Epithelial cell of proximal tubule (primary cell): Measurements from ENCODE around the gene PATJ. TPM values are rescaled to one million over a fixed set of nuclear protein-coding genes. Genes with fewer than 3 reads are reported as not detected.
"Not testable (repeated sequence)": the region's sequence is repeated elsewhere in the genome, so short reads cannot be mapped to it uniquely, and the experiment has no call there.

ENCODE experiments used
- DNase-seq: peaks from one replicate; pipeline ENCODE4 v3.0.0-alpha.2; 2011; ENCODE audit warnings: low read depth
- H3K4me3 ChIP-seq: 2 replicates; pipeline ENCODE4 v1.5.1; 2011; ENCODE audit warnings: low read depth, mild to moderate bottlenecking, low read length
- total RNA-seq: library from RNA; depleted of rRNA; stranded (reverse); fragments of >200 nt; gene quantifications from 2 replicates; pipeline ENCODE4 v1.2.3, GENCODE V29; 2015
- TF ChIP-seq, protein P1 (sequence below): conservative IDR thresholded peaks from 2 replicates; pipeline ENCODE4 v1.5.1; 2012; ENCODE audit warnings: low read depth, mild to moderate bottlenecking, low read length

PATJ gene
- total RNA-seq, 1 donor from 2014 or later, result 42.1 TPM

DNA sequence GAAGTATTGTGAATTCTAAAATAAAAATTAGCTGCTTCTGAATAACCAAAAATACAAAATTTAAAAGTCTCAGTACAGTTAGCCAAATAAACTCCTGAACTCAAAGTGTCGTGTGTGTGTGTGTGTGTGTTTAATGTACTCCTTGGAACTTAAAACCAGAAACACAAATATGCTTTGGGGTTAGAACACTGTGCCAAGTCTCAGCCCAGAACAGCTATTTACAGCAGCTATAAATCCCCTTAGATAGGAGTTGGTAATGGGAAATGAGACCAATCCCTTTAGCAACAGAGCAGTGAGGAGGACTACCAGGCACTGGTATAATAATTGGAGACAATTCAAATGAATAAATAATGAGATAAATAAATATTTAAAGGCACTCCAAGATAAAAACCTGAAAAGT is 83.1 kb downstream of the PATJ start:
- no peak for DNase-seq
- no peak overlapping the region for H3K4me3 ChIP-seq
- TF ChIP-seq, protein P1, sequence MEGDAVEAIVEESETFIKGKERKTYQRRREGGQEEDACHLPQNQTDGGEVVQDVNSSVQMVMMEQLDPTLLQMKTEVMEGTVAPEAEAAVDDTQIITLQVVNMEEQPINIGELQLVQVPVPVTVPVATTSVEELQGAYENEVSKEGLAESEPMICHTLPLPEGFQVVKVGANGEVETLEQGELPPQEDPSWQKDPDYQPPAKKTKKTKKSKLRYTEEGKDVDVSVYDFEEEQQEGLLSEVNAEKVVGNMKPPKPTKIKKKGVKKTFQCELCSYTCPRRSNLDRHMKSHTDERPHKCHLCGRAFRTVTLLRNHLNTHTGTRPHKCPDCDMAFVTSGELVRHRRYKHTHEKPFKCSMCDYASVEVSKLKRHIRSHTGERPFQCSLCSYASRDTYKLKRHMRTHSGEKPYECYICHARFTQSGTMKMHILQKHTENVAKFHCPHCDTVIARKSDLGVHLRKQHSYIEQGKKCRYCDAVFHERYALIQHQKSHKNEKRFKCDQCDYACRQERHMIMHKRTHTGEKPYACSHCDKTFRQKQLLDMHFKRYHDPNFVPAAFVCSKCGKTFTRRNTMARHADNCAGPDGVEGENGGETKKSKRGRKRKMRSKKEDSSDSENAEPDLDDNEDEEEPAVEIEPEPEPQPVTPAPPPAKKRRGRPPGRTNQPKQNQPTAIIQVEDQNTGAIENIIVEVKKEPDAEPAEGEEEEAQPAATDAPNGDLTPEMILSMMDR, result no peak

DNA sequence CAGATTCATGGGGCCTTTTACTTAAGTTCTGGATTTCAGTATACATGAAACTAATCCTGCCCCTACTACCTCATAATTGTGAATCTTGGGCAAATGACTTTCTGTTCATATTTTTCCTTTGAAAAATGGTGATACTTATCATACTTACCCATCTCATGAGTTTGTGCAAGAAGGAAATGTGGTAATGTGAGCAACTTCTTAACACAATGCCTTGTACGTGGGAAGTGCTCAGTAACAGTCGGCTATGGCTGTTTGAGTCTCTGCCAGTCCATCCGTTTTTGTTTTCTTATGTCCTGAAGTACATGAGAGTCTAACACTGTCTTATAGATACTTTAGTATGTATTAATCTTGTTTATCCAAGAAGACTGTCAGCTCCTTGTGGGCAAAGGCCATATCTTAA is 86.5 kb downstream of the PATJ start:
- H3K4me3 ChIP-seq, result no peak overlapping the region
- TF ChIP-seq, protein P1, result no peak
- DNase-seq, result no peak

DNA sequence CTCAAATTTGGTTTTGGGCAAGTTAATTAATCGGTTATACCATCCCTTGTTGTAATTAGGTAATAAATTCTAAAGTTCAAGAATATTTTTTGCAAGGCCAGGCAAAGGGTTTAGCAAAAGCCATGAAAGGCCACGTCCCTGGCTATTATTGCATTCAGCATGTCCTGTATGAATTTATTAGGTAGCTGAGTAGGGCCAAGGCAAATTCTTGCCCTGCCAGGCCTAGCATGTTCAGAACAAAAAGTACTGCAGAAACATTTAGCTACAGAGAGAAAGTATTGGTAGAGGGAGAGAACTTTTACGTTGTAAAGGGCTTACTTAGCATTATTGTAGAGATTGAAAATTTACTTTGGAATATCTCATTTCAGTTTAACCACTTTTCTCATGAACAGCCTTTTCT is 94.4 kb downstream of the PATJ start:
- TF ChIP-seq, protein P1, result no peak
- DNase-seq, result no peak

DNA sequence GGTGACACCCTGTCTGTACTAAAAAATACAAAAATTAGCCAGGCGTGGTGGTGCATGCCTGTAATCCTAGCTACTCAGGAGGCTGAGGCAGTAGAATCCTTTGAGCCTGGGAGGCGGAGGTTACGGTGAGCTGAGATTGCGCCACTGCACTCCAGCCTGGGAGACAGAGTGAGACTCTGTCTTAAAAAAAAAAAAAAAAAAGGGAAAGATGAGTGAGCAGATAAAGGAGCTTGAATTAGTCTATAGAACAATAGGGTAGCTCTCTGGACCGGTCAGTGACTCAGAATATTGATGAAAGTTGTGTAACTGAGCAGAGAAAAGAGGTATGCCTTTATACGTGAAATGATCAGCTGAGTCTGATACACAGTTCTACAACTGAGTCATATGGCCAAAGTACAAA is 95.3 kb downstream of the PATJ start:
- DNase-seq, result peak; percentile 70

More for the DNA sequence above, 94.4 kb downstream of the PATJ start:
- H3K4me3 ChIP-seq, result no peak overlapping the region

DNA sequence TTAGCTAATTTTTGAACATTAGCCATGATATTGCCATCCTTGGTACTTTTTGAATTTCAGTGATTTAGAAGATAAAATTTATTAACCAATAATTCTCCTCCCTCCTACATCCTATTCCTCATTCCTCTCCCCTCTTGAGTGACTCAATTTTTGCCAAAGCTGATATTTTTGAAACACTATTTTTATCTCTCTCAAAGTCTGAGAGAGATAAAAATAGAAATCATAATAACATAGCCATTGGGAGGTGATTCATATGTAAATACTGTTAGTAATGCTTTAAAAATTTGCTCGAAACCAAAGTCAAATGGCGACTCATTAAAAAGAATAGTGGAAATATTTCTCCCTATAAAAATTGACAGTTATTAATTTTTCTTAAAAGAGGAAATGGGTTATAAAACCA is 97.4 kb downstream of the PATJ start:
- H3K4me3 ChIP-seq, result no peak overlapping the region

More for the DNA sequence above, 95.3 kb downstream of the PATJ start:
- not testable (repeated sequence) for H3K4me3 ChIP-seq

DNA sequence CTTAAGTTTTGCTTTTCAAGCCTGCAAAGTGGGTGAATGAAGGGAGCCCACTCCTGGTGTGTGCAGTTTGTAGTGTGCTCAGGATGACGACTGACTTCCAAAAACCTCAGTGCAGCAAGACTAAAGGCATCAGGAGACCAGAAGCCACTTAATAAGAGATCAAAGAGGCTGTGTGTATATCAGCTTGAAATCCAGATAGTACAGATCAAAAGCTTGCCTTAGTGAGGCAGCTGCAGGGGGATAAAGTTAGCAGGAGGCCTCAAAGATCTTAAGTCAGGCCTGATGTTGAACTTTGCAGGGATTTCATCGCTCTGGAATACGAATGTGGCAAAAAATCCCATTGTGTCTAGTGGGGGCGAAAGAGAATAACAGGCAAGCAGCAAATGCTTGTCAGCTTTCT is 99.8 kb downstream of the PATJ start:
- DNase-seq, result no peak
- no peak overlapping the region for H3K4me3 ChIP-seq
- TF ChIP-seq, protein P1, result no peak

More for the DNA sequence above, 97.4 kb downstream of the PATJ start:
- no peak for DNase-seq
- TF ChIP-seq, protein P1, result no peak

DNA sequence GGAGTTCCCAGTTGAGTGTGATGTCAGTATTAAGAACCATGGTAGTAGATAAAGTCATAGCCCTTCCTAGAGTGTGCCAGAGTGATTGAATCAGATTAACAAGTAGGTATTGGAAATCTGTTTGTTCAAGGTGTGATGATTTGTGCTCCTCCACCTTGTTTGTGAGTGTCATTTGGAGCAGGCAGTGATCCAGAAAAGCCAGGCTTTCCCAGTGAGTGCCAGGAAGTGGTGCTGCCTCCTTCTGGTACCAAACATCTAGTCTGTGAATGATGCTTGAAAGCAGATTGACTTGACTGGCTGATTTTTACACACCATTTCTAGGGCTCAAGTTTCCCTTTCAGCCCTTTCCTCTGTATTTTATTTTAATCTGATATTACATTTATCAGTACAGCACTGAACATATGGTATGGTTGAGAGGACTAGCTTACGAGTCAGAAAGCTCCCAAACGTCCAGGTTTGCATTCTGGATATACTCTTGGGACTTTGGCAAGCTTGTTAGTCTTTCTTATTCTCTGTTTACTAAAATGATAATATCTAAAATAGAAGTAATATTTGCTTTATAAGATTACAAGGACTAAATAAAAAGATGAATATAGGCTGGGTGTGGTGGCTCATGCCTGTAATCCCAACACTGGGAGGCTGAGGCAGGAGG is 100.7 kb downstream of the PATJ start:
- TF ChIP-seq, protein P1, result peak; percentile 50
- H3K4me3 ChIP-seq, result no peak overlapping the region
- no peak for DNase-seq
